NCI-H146 (cell line): ENCODE data around the gene GNRHR.
A peak's percentile ranks its signal among the peaks of the same experiment; 100 is the strongest.
"Not testable (repeated sequence)": the region's sequence is repeated elsewhere in the genome, so short reads cannot be mapped to it uniquely, and the experiment has no call there.

ENCODE experiments used
- DNase-seq: peaks from one replicate; lab custom pipeline; 2025; lab: John Stamatoyannopoulos, UW

The GNRHR gene

DNA sequence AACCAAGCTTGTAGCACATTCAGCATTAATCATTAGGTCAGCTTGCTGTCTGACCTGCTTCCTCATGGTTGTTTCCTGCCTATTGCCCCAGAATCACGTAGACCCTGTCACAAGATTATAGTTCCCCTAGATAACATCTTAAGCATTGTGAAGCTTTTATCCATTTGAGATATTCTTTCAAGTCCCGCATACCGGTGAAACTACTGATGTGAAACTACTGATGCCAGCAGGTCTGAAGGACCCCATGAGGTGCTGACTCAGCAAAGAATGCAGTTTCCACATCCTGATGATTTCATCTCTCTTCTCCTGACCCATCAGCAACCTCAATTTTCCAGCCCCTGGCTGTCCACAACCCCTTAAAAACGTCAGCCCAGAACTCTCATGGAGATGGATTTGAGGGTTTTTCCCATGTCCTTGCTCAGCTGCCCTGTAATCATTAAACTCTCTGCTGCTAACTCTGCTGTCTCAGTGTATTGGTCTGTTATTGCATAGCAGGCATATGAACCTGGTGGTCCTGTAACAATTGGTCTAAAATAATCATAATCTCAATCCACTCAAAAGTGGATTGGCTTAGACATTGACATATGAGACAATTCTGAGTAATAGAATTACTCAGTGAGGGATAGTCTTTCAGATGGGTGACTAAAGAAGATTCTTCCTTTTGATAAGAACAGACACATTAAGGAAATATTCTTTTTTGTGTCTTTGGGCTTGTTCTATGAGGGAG, 26.9 kb downstream of the GNRHR start:
- no peak for DNase-seq

DNA sequence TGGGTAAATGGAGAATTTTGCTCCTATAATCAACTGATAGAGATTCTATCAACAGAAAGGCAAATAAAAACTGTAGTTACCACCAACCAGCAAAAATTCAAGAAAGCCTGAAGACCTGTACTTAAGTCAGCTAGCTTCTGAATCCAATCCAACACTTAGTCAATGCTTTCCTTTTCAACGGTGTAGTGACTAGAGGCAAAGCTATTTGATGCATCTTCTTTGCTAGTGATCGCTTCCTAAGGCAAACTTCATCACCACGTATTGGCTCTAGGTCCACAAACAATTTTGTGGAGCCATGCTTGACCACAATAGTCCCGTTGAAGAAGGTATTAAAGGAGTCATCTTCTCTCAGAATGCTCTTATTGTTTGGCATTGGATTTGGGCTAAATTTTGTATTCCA, 28.2 kb downstream of the GNRHR start:
- no peak for DNase-seq

GRCh38 chr4:67725132-67725531, 29.1 kb downstream of the GNRHR start:
- DNase-seq: no peak

- DNase-seq: peak; percentile 86
These were observed 30.2 kb downstream of the GNRHR start for GRCh38 chr4:67723949-67724348.

DNA sequence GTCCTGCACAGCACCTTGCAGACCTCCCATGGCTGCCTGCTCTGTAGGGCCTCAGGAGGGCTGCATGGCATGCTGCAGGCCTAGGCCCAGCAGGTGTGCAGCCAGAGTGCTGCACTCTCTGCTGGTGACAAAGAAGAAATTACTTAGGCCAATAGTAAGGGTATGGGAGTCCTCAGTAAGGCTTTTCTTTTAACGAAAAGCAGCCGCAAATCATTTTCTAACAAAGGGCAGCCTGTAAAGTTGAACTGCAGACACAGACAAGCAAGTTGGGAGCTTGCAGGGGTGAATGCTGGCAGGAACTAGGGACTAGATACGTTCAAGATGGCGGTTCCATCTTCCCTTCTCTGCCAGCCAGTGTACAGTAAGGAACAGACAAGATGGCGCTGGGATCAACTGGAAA, 30.8 kb downstream of the GNRHR start:
- DNase-seq: peak; percentile 93

DNA sequence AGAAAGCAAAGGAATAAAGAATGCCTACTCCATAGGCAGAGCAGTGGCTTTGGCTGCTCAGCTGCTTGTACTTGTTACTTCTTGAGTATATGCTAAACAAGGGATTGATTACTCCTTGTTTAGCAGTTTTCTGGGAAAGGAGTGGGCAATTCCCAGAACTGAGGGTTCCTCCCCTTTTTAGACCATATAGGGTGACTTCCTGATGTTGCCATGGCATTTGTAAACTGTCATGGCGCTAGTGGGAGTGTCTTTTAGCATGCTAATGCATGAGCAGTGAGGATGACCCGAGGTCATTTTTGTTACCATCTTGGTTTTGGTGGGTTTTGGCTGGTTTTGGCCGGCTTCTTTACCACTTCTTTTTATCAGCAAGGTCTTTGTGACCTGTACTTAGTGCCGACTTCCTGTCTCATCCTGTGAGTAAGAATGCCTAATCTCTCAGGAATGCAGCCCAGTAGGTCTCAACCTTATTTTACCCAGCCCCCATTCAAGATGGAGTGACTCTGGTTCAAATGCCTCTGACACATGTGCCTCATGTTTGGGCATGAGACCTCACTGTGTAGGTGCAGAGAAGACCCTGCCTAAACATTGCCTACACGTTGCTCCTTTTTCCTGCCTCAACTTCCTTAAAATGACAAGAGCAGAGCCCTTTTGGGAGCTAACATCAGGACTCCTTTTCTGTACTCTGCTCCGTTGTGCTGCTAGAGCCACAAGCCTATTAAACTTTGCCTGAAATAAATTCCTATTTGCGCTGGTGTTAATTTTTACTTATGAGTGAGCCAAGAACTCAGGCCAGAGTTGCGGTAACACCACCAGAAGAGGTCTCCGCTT, 32.2 kb downstream of the GNRHR start:
- no peak for DNase-seq

- DNase-seq: no peak
These were observed 32.8 kb downstream of the GNRHR start for GRCh38 chr4:67721315-67721769.

GRCh38 chr4:67719953-67720617, 34.1 kb downstream of the GNRHR start:
- DNase-seq: no peak

GRCh38 chr4:67718848-67719247, 35.3 kb downstream of the GNRHR start:
- no peak for DNase-seq

DNA sequence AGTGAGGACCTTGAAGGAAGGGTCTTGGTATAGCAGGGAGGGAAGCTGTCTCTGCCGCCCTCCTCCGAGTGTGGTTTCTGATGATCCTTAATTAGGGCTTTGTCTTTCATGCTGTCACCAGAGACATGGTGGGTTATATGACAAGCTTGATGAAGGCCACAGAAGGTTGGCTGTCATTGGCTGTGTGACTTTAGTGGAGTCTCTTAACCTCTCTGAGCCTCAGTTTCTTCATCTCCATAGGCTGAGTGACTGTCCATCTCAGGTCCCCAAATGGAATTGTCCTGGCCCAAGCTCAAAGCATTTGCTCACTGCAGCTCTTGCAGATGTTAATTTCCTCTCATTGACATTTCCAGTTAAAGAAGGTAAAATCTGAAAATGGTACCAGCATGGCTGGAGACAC, 36.6 kb downstream of the GNRHR start:
- no peak for DNase-seq

GRCh38 chr4:67714955-67715354, 39.2 kb downstream of the GNRHR start:
- DNase-seq: peak; percentile 16

GRCh38 chr4:67714248-67714583, 40.0 kb downstream of the GNRHR start:
- no peak for DNase-seq

- DNase-seq: peak; percentile 63
These were observed 40.5 kb downstream of the GNRHR start for GRCh38 chr4:67713529-67714247.

- peak; percentile 63 for DNase-seq
These were observed 41.3 kb downstream of the GNRHR start for GRCh38 chr4:67712650-67713528.

GRCh38 chr4:67712000-67712625, 42.1 kb downstream of the GNRHR start:
- peak; percentile 97 for DNase-seq

GRCh38 chr4:67706682-67707081, 47.5 kb downstream of the GNRHR start:
- not testable (repeated sequence) for DNase-seq

GRCh38 chr4:67704843-67705242, 49.3 kb downstream of the GNRHR start:
- DNase-seq: no peak

DNA sequence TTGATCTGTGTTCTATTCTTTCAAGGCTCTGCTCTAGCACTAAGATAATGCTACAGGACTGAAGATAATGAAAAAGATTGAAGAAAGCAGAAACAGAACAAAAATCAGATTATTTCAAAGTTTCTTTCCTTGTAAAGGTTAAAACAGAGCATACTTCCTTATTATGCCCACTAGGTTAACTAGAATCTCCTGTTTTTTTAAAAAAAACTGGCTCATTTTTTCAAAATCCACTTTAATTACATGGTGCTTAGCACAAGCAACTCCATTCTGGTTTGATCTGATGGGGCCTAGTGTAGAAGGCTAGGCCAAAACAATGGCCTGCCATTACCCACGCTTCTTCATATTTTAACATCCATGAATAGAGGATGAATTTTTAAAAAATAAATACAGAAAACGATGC, 52.0 kb downstream of the GNRHR start:
- DNase-seq: no peak

DNA sequence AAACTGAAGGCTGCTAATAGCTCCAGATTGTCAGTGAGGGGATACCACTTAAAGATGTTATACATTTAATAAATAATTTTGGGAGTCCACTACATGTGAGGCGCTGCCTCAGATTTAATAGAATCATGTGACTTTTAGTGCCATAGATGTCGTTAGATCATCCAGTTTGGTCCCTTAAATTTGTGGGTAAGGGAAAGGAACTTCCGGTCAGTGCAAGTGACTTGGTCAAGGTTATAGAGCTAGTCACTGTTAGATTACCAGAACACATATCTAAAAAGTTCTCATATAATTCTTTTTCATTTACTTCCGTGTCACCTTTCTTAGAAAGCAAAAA, 52.7 kb downstream of the GNRHR start:
- peak; percentile 70 for DNase-seq

DNA sequence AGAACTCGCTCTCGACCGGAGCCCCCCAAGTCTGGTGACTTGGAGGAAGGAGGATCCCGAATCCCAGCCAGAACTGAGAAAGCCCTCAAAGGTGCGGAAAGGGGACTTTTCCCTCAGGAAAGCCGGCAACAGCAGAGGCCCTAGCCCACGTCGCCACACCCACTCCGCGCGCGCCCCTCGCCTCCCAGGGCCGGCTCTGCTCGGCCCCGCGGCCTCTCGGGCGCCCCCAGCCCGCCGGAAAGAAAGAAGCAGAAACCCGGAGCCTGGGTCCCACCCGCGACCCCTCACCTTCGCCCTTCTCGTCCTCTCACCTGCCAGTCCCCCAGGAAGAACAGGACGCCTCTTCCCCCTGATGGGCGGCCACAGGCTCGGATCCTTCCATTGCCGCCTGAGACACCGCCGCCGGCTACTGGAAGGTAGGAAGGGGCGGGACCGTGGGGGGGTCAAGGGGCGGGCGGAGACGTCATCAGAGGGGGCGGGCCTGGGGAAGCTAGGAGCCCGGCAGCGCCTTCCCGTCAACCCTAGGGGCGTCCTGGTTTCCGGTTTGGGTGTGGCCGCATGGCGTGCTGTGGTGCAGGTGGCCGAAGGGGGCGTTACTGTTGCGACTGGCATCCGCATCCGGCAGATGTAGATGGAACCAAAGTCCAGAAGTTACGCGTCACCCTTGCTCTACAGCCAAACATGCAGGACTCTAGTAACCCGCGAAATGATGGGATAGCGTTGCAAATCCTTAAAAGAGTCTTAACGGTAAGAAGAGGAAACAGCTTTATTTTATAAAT, 53.3 kb downstream of the GNRHR start, which contains the start of gene UBA6:
TSS of gene UBA6 (minus strand) at position 418 of the 779 bp plus-strand sequence. CDS start at position 382, 36 bp downstream.
- DNase-seq: peak; percentile 100
